ENCODE data around the gene C6orf52.

Gene C6orf52

GRCh38 chr6:10713962-10714361 lies 19.5 kb upstream of the C6orf52 start:
- no peaks in the 10 kb centered on the region for H3K27me3 ChIP-seq (replicated peaks; ENCODE audit: control insufficient read depth, insufficient read depth, low read length, poor library complexity, severe bottlenecking)
- no peak overlapping the region for H3K27ac ChIP-seq (ENCODE audit: insufficient read depth, low read length, poor library complexity, severe bottlenecking)
- no peak overlapping the region for H3K4me3 ChIP-seq (ENCODE audit: insufficient read depth, low read depth, low read length, poor library complexity, severe bottlenecking)
- H3K9me3 ChIP-seq (ENCODE audit: control insufficient read depth, low read length), result no peaks in the 10 kb centered on the region
- H3K4me1 ChIP-seq (ENCODE audit: control insufficient read depth, insufficient read depth, low read length, poor library complexity, severe bottlenecking), result no peaks in the 10 kb centered on the region
- H3K36me3 ChIP-seq (ENCODE audit: control insufficient read depth, insufficient read depth, low read length), result peaks cover 3% of the 10 kb centered on the region
- no peak for DNase-seq

DNA sequence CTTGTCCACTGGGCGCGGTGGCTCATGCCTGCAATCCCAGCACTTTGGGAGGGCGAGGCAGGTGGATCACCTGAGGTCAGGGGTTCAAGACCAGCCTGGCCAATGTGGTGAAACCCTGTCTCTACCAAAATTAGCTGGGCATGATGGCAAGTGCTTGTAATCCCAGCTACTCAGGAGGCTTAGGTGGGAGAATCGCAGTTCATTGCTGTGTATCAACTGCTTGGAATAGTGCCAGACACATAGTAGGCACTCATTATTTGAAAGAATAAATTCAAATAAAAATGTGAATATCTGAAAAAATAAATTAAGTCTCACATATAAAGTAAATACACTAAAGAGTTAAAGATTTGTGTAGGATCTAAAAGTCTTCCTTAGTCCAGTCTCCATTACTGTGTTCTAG lies 2.2 kb upstream of the C6orf52 start:
- Histone ChIP-seq H3K4me1 (ENCODE audit: control insufficient read depth, insufficient read depth, low read length, poor library complexity, severe bottlenecking) (peaks cover 16% of the 10 kb centered on the region), H3K27ac (ENCODE audit: insufficient read depth, low read length, poor library complexity, severe bottlenecking) (no peak overlapping the region), H3K9me3 (ENCODE audit: control insufficient read depth, low read length) (no peaks in the 10 kb centered on the region), H3K27me3 (replicated peaks; ENCODE audit: control insufficient read depth, insufficient read depth, low read length, poor library complexity, severe bottlenecking) (no peaks in the 10 kb centered on the region), H3K4me3 (ENCODE audit: insufficient read depth, low read depth, low read length, poor library complexity, severe bottlenecking) (no peak overlapping the region), H3K36me3 (ENCODE audit: control insufficient read depth, insufficient read depth, low read length) (peaks cover 9% of the 10 kb centered on the region)
- DNase-seq, result no peak

- H3K27ac ChIP-seq (ENCODE audit: insufficient read depth, low read length, poor library complexity, severe bottlenecking), result peak overlapping the region; percentile 96
- peaks cover 8% of the 10 kb centered on the region for H3K36me3 ChIP-seq (ENCODE audit: control insufficient read depth, insufficient read depth, low read length)
- peak overlapping the region; percentile 84 for H3K4me3 ChIP-seq (ENCODE audit: insufficient read depth, low read depth, low read length, poor library complexity, severe bottlenecking)
- H3K27me3 ChIP-seq (replicated peaks; ENCODE audit: control insufficient read depth, insufficient read depth, low read length, poor library complexity, severe bottlenecking), result no peaks in the 10 kb centered on the region
- no peaks in the 10 kb centered on the region for H3K9me3 ChIP-seq (ENCODE audit: control insufficient read depth, low read length)
- no peak for DNase-seq
- peaks cover 16% of the 10 kb centered on the region for H3K4me1 ChIP-seq (ENCODE audit: control insufficient read depth, insufficient read depth, low read length, poor library complexity, severe bottlenecking)
Observed at GRCh38 chr6:10695086-10695657, 756 bp upstream of the C6orf52 start.

GRCh38 chr6:10692965-10693538 lies 1.4 kb downstream of the C6orf52 start:
- H3K27ac ChIP-seq (ENCODE audit: insufficient read depth, low read length, poor library complexity, severe bottlenecking), result no peak overlapping the region
- H3K4me3 ChIP-seq (ENCODE audit: insufficient read depth, low read depth, low read length, poor library complexity, severe bottlenecking), result no peak overlapping the region
- no peaks in the 10 kb centered on the region for H3K36me3 ChIP-seq (ENCODE audit: control insufficient read depth, insufficient read depth, low read length)
- no peaks in the 10 kb centered on the region for H3K9me3 ChIP-seq (ENCODE audit: control insufficient read depth, low read length)
- H3K4me1 ChIP-seq (ENCODE audit: control insufficient read depth, insufficient read depth, low read length, poor library complexity, severe bottlenecking), result peaks cover 16% of the 10 kb centered on the region
- H3K27me3 ChIP-seq (replicated peaks; ENCODE audit: control insufficient read depth, insufficient read depth, low read length, poor library complexity, severe bottlenecking), result no peaks in the 10 kb centered on the region
- no peak for DNase-seq

- Histone ChIP-seq H3K4me3 (ENCODE audit: insufficient read depth, low read depth, low read length, poor library complexity, severe bottlenecking) (no peak overlapping the region), H3K9me3 (ENCODE audit: control insufficient read depth, low read length) (no peaks in the 10 kb centered on the region), H3K36me3 (ENCODE audit: control insufficient read depth, insufficient read depth, low read length) (no peaks in the 10 kb centered on the region), H3K27me3 (replicated peaks; ENCODE audit: control insufficient read depth, insufficient read depth, low read length, poor library complexity, severe bottlenecking) (no peaks in the 10 kb centered on the region), H3K27ac (ENCODE audit: insufficient read depth, low read length, poor library complexity, severe bottlenecking) (no peak overlapping the region), H3K4me1 (ENCODE audit: control insufficient read depth, insufficient read depth, low read length, poor library complexity, severe bottlenecking) (peaks cover 9% of the 10 kb centered on the region)
- DNase-seq, result no peak
Observed at GRCh38 chr6:10690651-10691445, 3.6 kb downstream of the C6orf52 start.

- no peak overlapping the region for H3K4me3 ChIP-seq (ENCODE audit: insufficient read depth, low read depth, low read length, poor library complexity, severe bottlenecking)
Observed at GRCh38 chr6:10687582-10687981, 6.8 kb downstream of the C6orf52 start.

GRCh38 chr6:10686901-10687300 lies 7.5 kb downstream of the C6orf52 start:
- no peaks in the 10 kb centered on the region for H3K9me3 ChIP-seq (ENCODE audit: control insufficient read depth, low read length)
- no peaks in the 10 kb centered on the region for H3K4me1 ChIP-seq (ENCODE audit: control insufficient read depth, insufficient read depth, low read length, poor library complexity, severe bottlenecking)
- no peak for DNase-seq
- no peak overlapping the region for H3K4me3 ChIP-seq (ENCODE audit: insufficient read depth, low read depth, low read length, poor library complexity, severe bottlenecking)
- no peak overlapping the region for H3K27ac ChIP-seq (ENCODE audit: insufficient read depth, low read length, poor library complexity, severe bottlenecking)
- H3K36me3 ChIP-seq (ENCODE audit: control insufficient read depth, insufficient read depth, low read length), result no peaks in the 10 kb centered on the region
- H3K27me3 ChIP-seq (replicated peaks; ENCODE audit: control insufficient read depth, insufficient read depth, low read length, poor library complexity, severe bottlenecking), result no peaks in the 10 kb centered on the region

More at GRCh38 chr6:10687582-10687981, 6.8 kb downstream of the C6orf52 start:
- DNase-seq, result no peak
- Histone ChIP-seq H3K27ac (ENCODE audit: insufficient read depth, low read length, poor library complexity, severe bottlenecking) (no peak overlapping the region), H3K27me3 (replicated peaks; ENCODE audit: control insufficient read depth, insufficient read depth, low read length, poor library complexity, severe bottlenecking) (no peaks in the 10 kb centered on the region), H3K36me3 (ENCODE audit: control insufficient read depth, insufficient read depth, low read length) (no peaks in the 10 kb centered on the region), H3K4me1 (ENCODE audit: control insufficient read depth, insufficient read depth, low read length, poor library complexity, severe bottlenecking) (no peaks in the 10 kb centered on the region), H3K9me3 (ENCODE audit: control insufficient read depth, low read length) (no peaks in the 10 kb centered on the region)

DNA sequence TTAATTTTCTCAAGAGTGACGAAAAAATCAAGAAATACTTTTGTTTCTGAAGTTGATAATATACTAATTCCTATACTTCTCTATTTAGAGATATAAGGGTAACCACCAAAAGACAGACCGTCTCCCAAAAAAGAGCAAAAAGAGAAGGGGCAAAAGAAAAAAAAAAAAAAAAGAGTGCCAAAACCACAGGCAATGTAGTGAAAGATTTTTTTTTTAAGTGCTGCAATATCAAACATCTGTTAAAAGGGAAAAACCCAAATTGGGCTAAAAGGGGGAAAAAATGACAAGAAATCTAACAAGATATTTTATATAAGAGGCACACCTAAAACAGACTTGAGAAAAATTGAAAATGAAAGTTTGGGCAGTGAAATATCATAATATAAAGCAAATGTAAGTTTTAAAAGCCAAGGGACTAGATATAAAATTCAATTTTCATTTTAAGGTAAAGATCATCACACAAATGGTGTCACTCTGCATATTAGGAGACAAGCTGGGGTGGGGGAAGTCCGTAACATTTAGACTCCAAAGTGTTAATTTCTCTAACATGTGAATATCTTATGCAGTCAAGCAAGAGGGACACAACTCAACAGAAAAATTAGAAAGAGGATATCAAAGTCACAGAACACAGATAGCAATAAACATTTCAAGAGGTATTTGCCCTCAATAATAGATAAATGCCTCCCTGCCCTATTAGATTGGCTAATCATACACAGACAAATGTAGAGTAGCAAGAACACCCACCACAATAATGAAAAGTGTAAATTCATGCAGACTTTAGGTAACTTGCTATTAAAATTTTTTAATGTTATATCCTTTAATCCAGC lies 9.1 kb downstream of the C6orf52 start:
- Histone ChIP-seq H3K9me3 (ENCODE audit: control insufficient read depth, low read length) (no peaks in the 10 kb centered on the region), H3K4me3 (ENCODE audit: insufficient read depth, low read depth, low read length, poor library complexity, severe bottlenecking) (no peak overlapping the region), H3K4me1 (ENCODE audit: control insufficient read depth, insufficient read depth, low read length, poor library complexity, severe bottlenecking) (no peaks in the 10 kb centered on the region), H3K27me3 (replicated peaks; ENCODE audit: control insufficient read depth, insufficient read depth, low read length, poor library complexity, severe bottlenecking) (no peaks in the 10 kb centered on the region), H3K27ac (ENCODE audit: insufficient read depth, low read length, poor library complexity, severe bottlenecking) (no peak overlapping the region), H3K36me3 (ENCODE audit: control insufficient read depth, insufficient read depth, low read length) (no peaks in the 10 kb centered on the region)
- no peak for DNase-seq

DNA sequence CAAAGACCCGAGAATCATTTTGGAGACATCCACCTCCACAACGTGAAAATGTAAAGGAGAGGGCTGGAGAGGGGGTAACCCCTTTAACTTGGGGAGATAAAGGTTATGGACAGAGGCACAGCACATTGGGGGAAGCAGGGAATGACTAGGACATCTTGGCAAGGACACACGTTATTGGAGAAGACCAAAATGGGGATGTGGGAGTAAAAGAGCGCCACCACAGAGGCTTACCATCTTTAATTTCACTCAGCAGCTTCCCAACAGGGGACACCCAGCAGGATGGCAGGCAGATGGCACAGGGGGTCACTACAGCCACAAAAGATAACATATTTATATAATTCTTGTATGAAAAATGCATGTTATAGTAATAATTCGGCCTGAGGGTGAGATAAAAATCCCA lies 9.8 kb downstream of the C6orf52 start:
- Histone ChIP-seq H3K27ac (ENCODE audit: insufficient read depth, low read length, poor library complexity, severe bottlenecking) (no peak overlapping the region), H3K4me1 (ENCODE audit: control insufficient read depth, insufficient read depth, low read length, poor library complexity, severe bottlenecking) (no peaks in the 10 kb centered on the region)
- no peak for DNase-seq

More for the DNA sequence above, 9.8 kb downstream of the C6orf52 start:
- no peaks in the 10 kb centered on the region for H3K27me3 ChIP-seq (replicated peaks; ENCODE audit: control insufficient read depth, insufficient read depth, low read length, poor library complexity, severe bottlenecking)
- no peaks in the 10 kb centered on the region for H3K9me3 ChIP-seq (ENCODE audit: control insufficient read depth, low read length)
- no peaks in the 10 kb centered on the region for H3K36me3 ChIP-seq (ENCODE audit: control insufficient read depth, insufficient read depth, low read length)
- no peak overlapping the region for H3K4me3 ChIP-seq (ENCODE audit: insufficient read depth, low read depth, low read length, poor library complexity, severe bottlenecking)

All from effector memory CD4-positive, alpha-beta T cell (primary cell).